SU-DHL-6 (cell line): ENCODE data around the gene UPB1.

Source experiments
- H2AFZ ChIP-seq: fragments of 200-600 bp; sonication (generic); 2 replicates; pipeline ENCODE4 v1.6.1; 2014; ENCODE audit warnings: low read depth, mild to moderate bottlenecking, moderate library complexity, mixed read lengths, antibody characterized with exemption, low read length; ENCODE audit not compliant: severe bottlenecking
- H3F3A ChIP-seq: fragments of 200-600 bp; shearing (Covaris generic); 2 replicates; pipeline ENCODE4 v1.6.0; 2016; ENCODE audit warnings: antibody characterized with exemption, mild to moderate bottlenecking; ENCODE audit not compliant: insufficient read depth
- H3K27ac ChIP-seq: fragments of 200-600 bp; sonication (generic); 2 replicates; pipeline ENCODE4 v1.5.1; 2016; ENCODE audit warnings: low read depth, mild to moderate bottlenecking, low read length, moderate library complexity, mixed read lengths
- H3K27me3 ChIP-seq: fragments of 200-600 bp; sonication (generic), shearing (Covaris generic); 2 replicates; pipeline ENCODE4 v1.6.0; 2014; ENCODE audit warnings: mild to moderate bottlenecking, low read length
- H3K36me3 ChIP-seq: fragments of 200-600 bp; sonication (generic); 2 replicates; pipeline ENCODE4 v1.6.1; 2014; ENCODE audit warnings: mild to moderate bottlenecking, low read length, mixed read lengths
- H3K4me2 ChIP-seq: fragments of 300-600, 200-600 bp; shearing (Covaris generic), sonication (generic); 2 replicates; pipeline ENCODE4 v1.6.0; 2014; ENCODE audit warnings: low read length, low read depth, mild to moderate bottlenecking; ENCODE audit not compliant: poor library complexity, severe bottlenecking
- H3K4me3 ChIP-seq: fragments of 200-600 bp; sonication (generic); 2 replicates; pipeline ENCODE4 v1.5.1; 2014; ENCODE audit warnings: antibody characterized with exemption, low read length, mild to moderate bottlenecking, mixed read lengths; ENCODE audit not compliant: insufficient read depth, poor library complexity, severe bottlenecking
- H3K79me2 ChIP-seq: fragments of 200-600 bp; sonication (generic); 2 replicates; pipeline ENCODE4 v1.6.1; 2014; ENCODE audit warnings: mild to moderate bottlenecking, low read length, moderate library complexity; ENCODE audit not compliant: insufficient read depth
- H3K9ac ChIP-seq: fragments of 200-600 bp; sonication (generic); 2 replicates; pipeline ENCODE4 v1.7.0; 2014; ENCODE audit warnings: mild to moderate bottlenecking, low read length
- H3K9me2 ChIP-seq: fragments of 200-600 bp; sonication (generic); replicated peaks from 2 replicates; pipeline ENCODE4 v1.6.1; 2014; ENCODE audit warnings: low read length; ENCODE audit not compliant: insufficient read depth
- H3K9me3 ChIP-seq: fragments of 200-600 bp; sonication (generic); 2 replicates; pipeline ENCODE4 v1.6.1; 2014; ENCODE audit warnings: low read length, mixed read lengths; ENCODE audit not compliant: insufficient read depth
- H4K20me1 ChIP-seq: fragments of 200-600 bp; sonication (generic); 2 replicates; pipeline ENCODE4 v1.6.1; 2014; ENCODE audit warnings: low read depth, mild to moderate bottlenecking, antibody characterized with exemption, low read length, moderate library complexity, mixed read lengths
- EZH2phosphoT487 ChIP-seq: fragments of 200-600 bp; sonication (generic), shearing (Covaris generic); conservative IDR thresholded peaks from 2 replicates; pipeline ENCODE4 v1.6.1; 2018; ENCODE audit warnings: mild to moderate bottlenecking, antibody characterized with exemption, low read length, moderate library complexity, mixed read lengths
- TF ChIP-seq, protein P1 (sequence below): fragments of 200-600 bp; sonication (generic); IDR thresholded peaks from one replicate; pipeline ENCODE4 v1.5.1; 2017; ENCODE audit warnings: antibody characterized with exemption, mild to moderate bottlenecking, low read length, moderate library complexity; ENCODE audit not compliant: insufficient read depth, poor library complexity, severe bottlenecking

The UPB1 gene

DNA sequence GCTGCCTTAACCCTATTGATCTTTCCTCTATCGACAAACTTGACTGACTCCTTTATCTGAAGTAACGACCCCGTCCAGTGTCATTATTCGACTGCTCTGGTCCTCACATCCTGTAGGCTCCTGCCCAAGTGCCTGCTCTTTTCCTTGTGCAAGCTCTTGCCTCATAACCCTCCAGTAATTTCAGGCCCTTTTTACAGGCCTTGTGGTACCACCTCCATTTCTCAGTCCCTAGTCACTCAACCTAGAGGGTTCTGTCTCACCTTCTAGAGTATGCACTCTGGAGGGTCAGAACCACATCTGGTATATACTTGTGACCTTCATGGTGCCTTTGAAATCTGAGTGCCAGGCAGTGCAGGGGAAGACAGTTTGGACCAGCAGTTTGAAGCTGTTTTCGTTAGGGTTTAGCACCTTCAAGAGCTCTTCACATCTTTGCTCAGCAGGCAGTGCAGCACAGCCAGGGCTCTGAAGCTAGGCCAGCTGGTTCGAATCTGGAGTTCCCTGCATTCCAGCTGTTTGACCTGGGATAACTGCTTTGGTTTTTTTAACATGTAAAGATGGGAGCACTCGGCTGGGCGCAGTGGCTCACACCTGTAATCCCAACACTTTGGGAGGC is 71.9 kb downstream of the UPB1 start:
- H3K4me2 ChIP-seq: no peak overlapping the region
- TF ChIP-seq, protein P1, sequence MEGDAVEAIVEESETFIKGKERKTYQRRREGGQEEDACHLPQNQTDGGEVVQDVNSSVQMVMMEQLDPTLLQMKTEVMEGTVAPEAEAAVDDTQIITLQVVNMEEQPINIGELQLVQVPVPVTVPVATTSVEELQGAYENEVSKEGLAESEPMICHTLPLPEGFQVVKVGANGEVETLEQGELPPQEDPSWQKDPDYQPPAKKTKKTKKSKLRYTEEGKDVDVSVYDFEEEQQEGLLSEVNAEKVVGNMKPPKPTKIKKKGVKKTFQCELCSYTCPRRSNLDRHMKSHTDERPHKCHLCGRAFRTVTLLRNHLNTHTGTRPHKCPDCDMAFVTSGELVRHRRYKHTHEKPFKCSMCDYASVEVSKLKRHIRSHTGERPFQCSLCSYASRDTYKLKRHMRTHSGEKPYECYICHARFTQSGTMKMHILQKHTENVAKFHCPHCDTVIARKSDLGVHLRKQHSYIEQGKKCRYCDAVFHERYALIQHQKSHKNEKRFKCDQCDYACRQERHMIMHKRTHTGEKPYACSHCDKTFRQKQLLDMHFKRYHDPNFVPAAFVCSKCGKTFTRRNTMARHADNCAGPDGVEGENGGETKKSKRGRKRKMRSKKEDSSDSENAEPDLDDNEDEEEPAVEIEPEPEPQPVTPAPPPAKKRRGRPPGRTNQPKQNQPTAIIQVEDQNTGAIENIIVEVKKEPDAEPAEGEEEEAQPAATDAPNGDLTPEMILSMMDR: no peak
- H3K4me3 ChIP-seq: no peak overlapping the region
- H3K9me2 ChIP-seq: no peaks in the 10 kb centered on the region
- H3K9me3 ChIP-seq: no peaks in the 10 kb centered on the region
- H3K36me3 ChIP-seq: peaks cover 15% of the 10 kb centered on the region
- peaks cover 52% of the 10 kb centered on the region for H3K79me2 ChIP-seq
- no peaks in the 10 kb centered on the region for H3F3A ChIP-seq
- no peak overlapping the region for H3K27ac ChIP-seq
- no peak overlapping the region for H2AFZ ChIP-seq
- H3K27me3 ChIP-seq: no peaks in the 10 kb centered on the region
- peaks cover 12% of the 10 kb centered on the region; the same call in 1 of the 2 replicates for H4K20me1 ChIP-seq
- H3K9ac ChIP-seq: no peak overlapping the region

DNA sequence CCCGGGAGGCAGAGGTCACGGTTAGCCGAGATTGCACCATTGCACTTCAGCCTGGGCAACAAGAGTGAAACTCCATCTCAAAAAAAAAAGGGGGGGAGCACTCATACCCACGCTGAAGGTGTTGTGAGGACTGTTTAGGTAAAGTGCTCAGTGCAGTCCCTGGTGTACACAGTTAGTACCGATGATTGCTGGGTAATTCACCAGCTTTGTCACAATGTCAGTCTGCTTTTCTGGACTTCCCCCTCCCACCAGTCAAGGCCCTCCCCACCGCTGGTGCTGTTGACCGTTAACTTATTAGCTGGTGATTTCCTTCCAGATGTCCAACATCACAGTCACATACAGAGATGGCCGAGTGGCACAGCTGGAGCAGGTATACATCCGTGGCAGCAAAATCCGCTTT is 72.5 kb downstream of the UPB1 start:
- H3K79me2 ChIP-seq: peaks cover 45% of the 10 kb centered on the region
- H2AFZ ChIP-seq: no peak overlapping the region
- H3K9me2 ChIP-seq: no peaks in the 10 kb centered on the region
- H3F3A ChIP-seq: no peaks in the 10 kb centered on the region
- H4K20me1 ChIP-seq: peaks cover 12% of the 10 kb centered on the region; the same call in 1 of the 2 replicates
- H3K9me3 ChIP-seq: no peaks in the 10 kb centered on the region
- H3K36me3 ChIP-seq: peaks cover 16% of the 10 kb centered on the region
- H3K4me2 ChIP-seq: no peak overlapping the region
- no peak overlapping the region for H3K9ac ChIP-seq
- H3K4me3 ChIP-seq: no peak overlapping the region
- TF ChIP-seq, protein P1: no peak
- no peak for TF ChIP-seq EZH2phosphoT487
- H3K27me3 ChIP-seq: no peaks in the 10 kb centered on the region
- no peak overlapping the region for H3K27ac ChIP-seq

DNA sequence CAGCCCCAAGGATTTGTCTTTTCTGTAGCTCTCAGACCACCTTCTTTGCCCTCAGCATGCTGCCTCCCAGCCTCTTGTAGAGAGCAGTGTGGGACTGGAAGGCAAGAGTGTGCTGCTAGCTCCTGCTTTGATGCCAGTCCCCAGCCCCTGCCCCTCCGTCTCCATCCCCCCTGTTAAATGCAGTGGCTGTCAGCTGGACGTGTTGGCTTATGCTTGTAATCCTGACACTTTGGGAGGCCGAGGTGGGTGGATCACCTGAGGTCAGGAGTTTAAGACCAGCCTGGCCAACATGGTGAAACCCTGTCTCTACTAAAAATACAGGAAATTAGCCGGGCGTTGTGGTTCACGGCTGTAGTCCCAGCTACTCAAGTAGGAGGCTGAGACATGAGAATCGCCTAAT is 76.1 kb downstream of the UPB1 start:
- Histone ChIP-seq H3K9me2 (no peaks in the 10 kb centered on the region), H3K27me3 (no peaks in the 10 kb centered on the region), H4K20me1 (peaks cover 5% of the 10 kb centered on the region; the same call in 1 of the 2 replicates), H3K9ac (no peak overlapping the region), H3K4me3 (no peak overlapping the region), H3K79me2 (peaks cover 10% of the 10 kb centered on the region), H3F3A (no peaks in the 10 kb centered on the region), H2AFZ (no peak overlapping the region), H3K9me3 (no peaks in the 10 kb centered on the region), H3K4me2 (no peak overlapping the region), H3K27ac (no peak overlapping the region), H3K36me3 (peaks cover 16% of the 10 kb centered on the region)
- TF ChIP-seq, protein P1: no peak
- TF ChIP-seq EZH2phosphoT487: no peak
